Endothelial cell (in vitro differentiated cells): ENCODE measurements around the gene AUTS2. TPM values are rescaled to one million over a fixed set of nuclear protein-coding genes. Genes with fewer than 3 reads are reported as not detected.

Experiments used
- DNase-seq: peaks from one replicate; pipeline ENCODE4 v3.0.0; 2021; ENCODE audit warnings: low spot score
- H3K27ac Mint-ChIP-seq: one replicate; pipeline ENCODE4 v1.8.0; 2021; ENCODE audit warnings: mixed read lengths, inconsistent platforms; ENCODE audit not compliant: unreplicated experiment
- H3K27me3 Mint-ChIP-seq: one replicate; pipeline ENCODE4 v1.8.0; 2021; ENCODE audit warnings: mild to moderate bottlenecking, moderate library complexity, mixed read lengths, inconsistent platforms; ENCODE audit not compliant: unreplicated experiment
- H3K36me3 Mint-ChIP-seq: one replicate; pipeline ENCODE4 v1.8.0; 2021; ENCODE audit warnings: mild to moderate bottlenecking, low read depth, mixed read lengths, inconsistent platforms; ENCODE audit not compliant: unreplicated experiment
- H3K4me1 Mint-ChIP-seq: one replicate; pipeline ENCODE4 v1.8.0; 2021; ENCODE audit warnings: mild to moderate bottlenecking, mixed read lengths, inconsistent platforms; ENCODE audit not compliant: unreplicated experiment
- H3K4me3 Mint-ChIP-seq: one replicate; pipeline ENCODE4 v1.8.0; 2021; ENCODE audit warnings: mild to moderate bottlenecking, mixed read lengths, inconsistent platforms; ENCODE audit not compliant: unreplicated experiment
- H3K9me3 Mint-ChIP-seq: one replicate; pipeline ENCODE4 v1.8.0; 2021; ENCODE audit warnings: mixed read lengths, inconsistent platforms; ENCODE audit not compliant: unreplicated experiment
- CTCF ChIP-seq: fragments of 200-600 bp; sonication (generic); IDR thresholded peaks from one replicate; pipeline ENCODE4 v1.5.0; 2021; ENCODE audit warnings: antibody characterized with exemption; ENCODE audit not compliant: unreplicated experiment
- total RNA-seq: library from RNA; stranded (reverse); fragmentation: NEBNext Ultra II Directional; extraction: Animal tissue kit (Norgen Biotek cat#: 25700); gene quantifications from one replicate; pipeline ENCODE4 v1.2.1, GENCODE V29; 2021; ENCODE audit not compliant: unreplicated experiment

AUTS2 gene
- total RNA-seq, 1 donor from 2014 or later, result 103 TPM

- Mint-ChIP-seq H3K4me1 (peaks cover 23% of the 10 kb centered on the region), H3K27me3 (peaks cover 5% of the 10 kb centered on the region), H3K27ac (no peak overlapping the region), H3K9me3 (no peaks in the 10 kb centered on the region), H3K4me3 (no peak overlapping the region), H3K36me3 (no peaks in the 10 kb centered on the region)
- no peak for DNase-seq
- no peak for TF ChIP-seq CTCF
These were observed 449.1 kb downstream of the AUTS2 start for GRCh38 chr7:70047384-70047783.

GRCh38 chr7:70047891-70048448 is 449.7 kb downstream of the AUTS2 start:
- Mint-ChIP-seq H3K4me3 (no peak overlapping the region), H3K4me1 (peaks cover 26% of the 10 kb centered on the region), H3K36me3 (no peaks in the 10 kb centered on the region), H3K27ac (no peak overlapping the region), H3K9me3 (no peaks in the 10 kb centered on the region), H3K27me3 (peaks cover 5% of the 10 kb centered on the region)
- TF ChIP-seq CTCF, result no peak
- no peak for DNase-seq

- Mint-ChIP-seq H3K36me3 (no peaks in the 10 kb centered on the region), H3K4me1 (peaks cover 28% of the 10 kb centered on the region), H3K4me3 (no peak overlapping the region), H3K27me3 (peaks cover 3% of the 10 kb centered on the region), H3K9me3 (no peaks in the 10 kb centered on the region), H3K27ac (no peak overlapping the region)
- DNase-seq, result no peak
- TF ChIP-seq CTCF, result no peak
These were observed 453.5 kb downstream of the AUTS2 start for GRCh38 chr7:70051726-70052125.

GRCh38 chr7:70052691-70053090 is 454.4 kb downstream of the AUTS2 start:
- Mint-ChIP-seq H3K36me3 (no peaks in the 10 kb centered on the region), H3K4me1 (peaks cover 28% of the 10 kb centered on the region), H3K27ac (no peak overlapping the region), H3K4me3 (no peak overlapping the region), H3K9me3 (no peaks in the 10 kb centered on the region), H3K27me3 (peaks cover 3% of the 10 kb centered on the region)
- DNase-seq, result no peak
- TF ChIP-seq CTCF, result no peak

- Mint-ChIP-seq H3K36me3 (no peaks in the 10 kb centered on the region), H3K27ac (no peak overlapping the region), H3K9me3 (no peaks in the 10 kb centered on the region), H3K4me1 (peaks cover 21% of the 10 kb centered on the region), H3K27me3 (peaks cover 3% of the 10 kb centered on the region), H3K4me3 (no peak overlapping the region)
- no peak for TF ChIP-seq CTCF
- no peak for DNase-seq
These were observed 455.1 kb downstream of the AUTS2 start for GRCh38 chr7:70053421-70053820.
